ENCODE measurements around the gene RSAD1. TPM values are rescaled to one million over a fixed set of nuclear protein-coding genes. Genes with fewer than 3 reads are reported as not detected.
A peak's percentile ranks its signal among the peaks of the same experiment; 100 is the strongest.

Gene RSAD1
- total RNA-seq, 1 donor from 2014 or later = 37.5 TPM

GRCh38 chr17:50517011-50517410, 38.4 kb downstream of the RSAD1 start:
- no peak for DNase-seq (ENCODE audit: extremely low spot score, unreplicated experiment)
- H3K9me3 Mint-ChIP-seq (ENCODE audit: unreplicated experiment) = no peaks in the 10 kb centered on the region

GRCh38 chr17:50517504-50518383, 39.1 kb downstream of the RSAD1 start:
- no peak for TF ChIP-seq CTCF (IDR thresholded peaks at IDR 0.05)
- H3K27ac Mint-ChIP-seq (ENCODE audit: unreplicated experiment) = no peak overlapping the region
- H3K4me3 Mint-ChIP-seq (ENCODE audit: unreplicated experiment) = no peak overlapping the region
- H3K9me3 Mint-ChIP-seq (ENCODE audit: unreplicated experiment) = no peaks in the 10 kb centered on the region
- H3K4me1 Mint-ChIP-seq (ENCODE audit: unreplicated experiment) = peaks cover 42% of the 10 kb centered on the region
- DNase-seq (ENCODE audit: extremely low spot score, unreplicated experiment) = no peak
- no peaks in the 10 kb centered on the region for H3K27me3 Mint-ChIP-seq (ENCODE audit: unreplicated experiment)
- no peaks in the 10 kb centered on the region for H3K36me3 Mint-ChIP-seq (ENCODE audit: unreplicated experiment)

More at GRCh38 chr17:50517011-50517410, 38.4 kb downstream of the RSAD1 start:
- TF ChIP-seq CTCF (IDR thresholded peaks at IDR 0.05) = no peak
- peaks cover 42% of the 10 kb centered on the region for H3K4me1 Mint-ChIP-seq (ENCODE audit: unreplicated experiment)
- no peak overlapping the region for H3K4me3 Mint-ChIP-seq (ENCODE audit: unreplicated experiment)
- H3K36me3 Mint-ChIP-seq (ENCODE audit: unreplicated experiment) = no peaks in the 10 kb centered on the region
- H3K27me3 Mint-ChIP-seq (ENCODE audit: unreplicated experiment) = no peaks in the 10 kb centered on the region
- H3K27ac Mint-ChIP-seq (ENCODE audit: unreplicated experiment) = peak overlapping the region; percentile 14

GRCh38 chr17:50518384-50519023, 39.8 kb downstream of the RSAD1 start:
- H3K27ac Mint-ChIP-seq (ENCODE audit: unreplicated experiment) = peak overlapping the region; percentile 78
- no peak for DNase-seq (ENCODE audit: extremely low spot score, unreplicated experiment)
- H3K36me3 Mint-ChIP-seq (ENCODE audit: unreplicated experiment) = no peaks in the 10 kb centered on the region
- no peaks in the 10 kb centered on the region for H3K9me3 Mint-ChIP-seq (ENCODE audit: unreplicated experiment)
- no peaks in the 10 kb centered on the region for H3K27me3 Mint-ChIP-seq (ENCODE audit: unreplicated experiment)
- no peak for TF ChIP-seq CTCF (IDR thresholded peaks at IDR 0.05)
- peaks cover 40% of the 10 kb centered on the region for H3K4me1 Mint-ChIP-seq (ENCODE audit: unreplicated experiment)
- H3K4me3 Mint-ChIP-seq (ENCODE audit: unreplicated experiment) = no peak overlapping the region

GRCh38 chr17:50519141-50519834, 40.6 kb downstream of the RSAD1 start:
- no peak for DNase-seq (ENCODE audit: extremely low spot score, unreplicated experiment)
- no peaks in the 10 kb centered on the region for H3K27me3 Mint-ChIP-seq (ENCODE audit: unreplicated experiment)
- no peaks in the 10 kb centered on the region for H3K36me3 Mint-ChIP-seq (ENCODE audit: unreplicated experiment)
- peaks cover 35% of the 10 kb centered on the region for H3K4me1 Mint-ChIP-seq (ENCODE audit: unreplicated experiment)
- no peaks in the 10 kb centered on the region for H3K9me3 Mint-ChIP-seq (ENCODE audit: unreplicated experiment)
- H3K4me3 Mint-ChIP-seq (ENCODE audit: unreplicated experiment) = no peak overlapping the region
- H3K27ac Mint-ChIP-seq (ENCODE audit: unreplicated experiment) = no peak overlapping the region
- no peak for TF ChIP-seq CTCF (IDR thresholded peaks at IDR 0.05)

GRCh38 chr17:50520483-50520882, 41.8 kb downstream of the RSAD1 start:
- Mint-ChIP-seq H3K4me1 (ENCODE audit: unreplicated experiment) (peaks cover 23% of the 10 kb centered on the region), H3K27ac (ENCODE audit: unreplicated experiment) (no peak overlapping the region), H3K27me3 (ENCODE audit: unreplicated experiment) (no peaks in the 10 kb centered on the region), H3K4me3 (ENCODE audit: unreplicated experiment) (no peak overlapping the region), H3K9me3 (ENCODE audit: unreplicated experiment) (no peaks in the 10 kb centered on the region), H3K36me3 (ENCODE audit: unreplicated experiment) (no peaks in the 10 kb centered on the region)
- TF ChIP-seq CTCF (IDR thresholded peaks at IDR 0.05) = no peak
- no peak for DNase-seq (ENCODE audit: extremely low spot score, unreplicated experiment)
